T follicular helper cell (primary cell): ENCODE data around the gene DISC1.
"Not testable (repeated sequence)": the region's sequence is repeated elsewhere in the genome, so short reads cannot be mapped to it uniquely, and the experiment has no call there.

Experiments used
- DNase-seq: peaks from one replicate; pipeline ENCODE4 v3.0.0-alpha.2; 2020; ENCODE audit warnings: low read depth

DISC1 gene

DNA sequence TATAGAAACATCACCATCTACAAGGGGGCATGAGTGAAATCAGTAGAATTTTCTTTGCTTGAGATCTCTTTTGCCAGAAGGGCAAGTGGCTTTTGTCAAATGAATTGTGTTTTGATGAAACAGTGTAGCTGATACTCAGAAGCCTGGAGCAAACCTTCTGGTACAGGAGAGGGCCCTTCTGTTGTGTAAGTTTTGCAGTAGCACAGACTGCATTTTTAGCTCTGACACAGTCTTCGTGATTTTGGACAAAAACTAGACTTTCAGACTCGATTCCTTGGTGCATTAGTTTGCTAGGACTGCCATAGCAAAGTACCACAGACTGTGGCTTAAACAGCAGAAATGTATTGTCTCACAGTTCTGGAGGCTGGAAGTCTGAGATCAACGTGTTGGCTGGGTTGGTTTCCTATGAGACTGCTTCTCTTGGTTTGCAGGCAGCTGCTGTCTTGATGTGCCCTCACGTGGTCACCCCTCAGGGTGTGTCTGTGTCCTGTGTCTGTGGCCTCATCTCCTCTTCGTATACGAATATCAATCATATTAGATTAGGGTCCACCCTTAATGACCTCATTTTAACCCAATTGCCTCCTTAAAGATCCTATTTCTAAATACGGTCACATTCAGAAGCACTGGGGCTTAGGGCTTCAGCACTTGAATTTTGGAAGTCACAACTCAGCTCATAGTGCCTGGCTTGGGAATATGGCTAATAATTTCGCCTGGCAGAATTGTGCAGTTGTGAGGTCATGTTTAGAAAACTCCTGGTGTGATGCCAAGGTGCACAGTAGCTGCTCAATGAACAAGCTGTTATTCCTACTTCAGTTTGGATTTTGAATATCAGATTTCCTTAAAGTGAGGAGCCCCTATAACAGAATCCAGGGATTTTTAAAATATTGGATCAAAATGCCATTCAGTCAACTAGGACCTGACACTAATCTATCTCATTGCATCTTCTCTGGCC, 21.2 kb upstream of the DISC1 start:
- DNase-seq, result no peak

DNA sequence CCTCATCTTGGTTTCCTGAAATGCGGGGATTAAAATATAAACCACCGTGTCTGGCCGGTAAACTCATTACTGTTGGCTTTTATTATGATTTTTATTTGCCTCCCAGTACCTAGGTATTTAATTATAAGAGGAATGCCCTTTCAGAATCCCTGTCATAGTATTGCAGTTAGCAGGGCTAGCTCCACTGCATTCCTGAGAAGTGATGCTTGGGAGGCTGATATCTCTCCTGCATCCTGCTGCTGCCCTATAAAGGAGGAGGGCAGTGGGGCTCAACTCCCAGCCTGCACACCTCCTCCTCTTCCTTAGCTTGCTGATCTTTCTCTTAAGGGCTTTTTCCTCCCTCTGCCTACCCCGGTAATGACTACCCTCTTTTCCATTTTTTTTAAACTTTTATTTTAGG, 19.9 kb upstream of the DISC1 start:
- DNase-seq, result no peak

DNA sequence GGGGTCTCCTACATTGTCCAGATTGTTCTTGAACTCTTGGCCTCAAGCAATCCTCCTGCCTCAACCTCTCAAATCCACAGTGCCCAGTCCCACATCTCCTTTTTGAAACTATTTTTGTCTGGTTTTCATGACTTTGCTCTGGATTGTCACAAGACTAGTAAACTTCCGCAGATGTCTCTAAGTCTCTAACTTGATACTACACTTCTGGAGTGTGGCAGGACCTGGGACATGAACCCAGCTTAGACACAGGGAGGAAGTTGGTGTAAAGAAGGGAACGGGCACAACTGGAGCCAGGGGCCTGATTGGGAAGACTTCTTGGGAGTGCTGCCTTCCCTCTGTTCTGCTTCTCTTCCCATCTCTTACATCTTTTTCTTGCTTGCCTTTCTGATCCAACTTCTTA, 16.2 kb upstream of the DISC1 start:
- DNase-seq, result no peak

DNA sequence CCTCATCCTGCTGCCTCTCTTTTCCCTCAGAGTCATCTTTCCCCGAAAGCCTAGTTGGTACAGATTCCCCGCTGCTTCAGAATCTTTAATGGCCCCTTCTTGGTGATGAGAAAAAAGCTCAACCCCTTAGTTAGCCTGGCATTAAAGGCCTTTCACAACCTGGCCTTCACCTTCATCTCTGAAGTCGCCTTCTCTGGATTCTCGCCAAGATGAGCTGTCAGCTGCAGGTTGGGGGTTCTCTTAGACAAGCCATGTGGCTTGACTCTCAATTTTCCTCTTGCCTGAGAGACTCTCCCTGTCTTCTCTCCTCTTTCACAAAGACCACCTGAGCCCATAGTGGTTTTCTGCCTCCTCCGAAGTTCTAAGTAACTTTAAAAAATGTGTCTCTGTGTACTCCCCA, 15.5 kb upstream of the DISC1 start:
- no peak for DNase-seq

DNA sequence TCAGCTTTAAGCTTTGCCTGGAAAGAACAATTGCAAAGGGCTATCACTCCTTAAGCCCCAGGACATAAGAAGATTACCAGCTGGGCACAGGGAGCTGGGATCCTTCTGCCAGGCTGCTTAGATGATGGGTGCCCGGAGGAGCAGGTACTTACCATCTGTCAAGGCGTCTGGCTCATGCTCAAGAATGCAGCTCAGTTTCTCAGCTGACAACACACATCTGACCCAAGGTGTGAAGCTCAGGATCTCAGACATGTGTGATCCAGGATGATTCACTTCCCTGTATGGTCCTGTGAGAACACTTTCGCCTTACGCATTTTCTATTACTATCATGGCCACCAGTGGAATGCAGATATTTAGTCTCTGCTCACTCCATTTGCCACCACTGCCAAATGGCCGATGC, 14.7 kb upstream of the DISC1 start:
- DNase-seq, result no peak

DNA sequence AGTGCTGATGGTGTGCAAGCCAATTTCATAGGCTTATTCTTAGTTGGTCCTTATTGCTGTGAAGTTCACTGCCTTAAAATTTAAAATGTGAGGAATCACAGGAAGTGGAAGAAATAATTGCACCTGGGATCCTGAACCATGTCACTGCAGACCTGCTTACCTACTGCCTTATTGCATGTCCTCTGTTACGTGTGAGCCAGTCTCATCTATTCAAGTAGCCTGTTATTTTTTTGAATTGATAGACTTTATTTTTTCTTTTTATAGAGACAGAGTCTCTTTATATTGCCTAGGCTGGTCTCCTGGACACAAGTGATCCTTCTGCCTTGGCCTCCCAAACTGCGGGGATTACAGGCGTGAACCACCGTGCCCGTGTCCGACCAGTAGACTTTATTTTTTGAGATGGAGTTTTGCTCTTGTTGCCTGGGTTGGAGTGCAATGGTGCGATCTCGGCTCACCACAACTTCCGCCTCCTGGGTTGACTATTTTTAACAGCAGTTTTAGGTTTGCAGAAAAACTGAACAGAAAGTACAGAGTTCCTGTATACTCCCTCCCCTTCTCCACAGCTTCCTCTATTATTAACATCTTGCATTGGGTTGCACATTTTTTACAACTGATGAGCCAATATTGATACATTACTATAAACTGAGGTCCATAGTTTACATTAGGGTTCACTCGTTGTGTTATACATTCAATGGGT, 14.0 kb upstream of the DISC1 start:
- DNase-seq, result no peak

DNA sequence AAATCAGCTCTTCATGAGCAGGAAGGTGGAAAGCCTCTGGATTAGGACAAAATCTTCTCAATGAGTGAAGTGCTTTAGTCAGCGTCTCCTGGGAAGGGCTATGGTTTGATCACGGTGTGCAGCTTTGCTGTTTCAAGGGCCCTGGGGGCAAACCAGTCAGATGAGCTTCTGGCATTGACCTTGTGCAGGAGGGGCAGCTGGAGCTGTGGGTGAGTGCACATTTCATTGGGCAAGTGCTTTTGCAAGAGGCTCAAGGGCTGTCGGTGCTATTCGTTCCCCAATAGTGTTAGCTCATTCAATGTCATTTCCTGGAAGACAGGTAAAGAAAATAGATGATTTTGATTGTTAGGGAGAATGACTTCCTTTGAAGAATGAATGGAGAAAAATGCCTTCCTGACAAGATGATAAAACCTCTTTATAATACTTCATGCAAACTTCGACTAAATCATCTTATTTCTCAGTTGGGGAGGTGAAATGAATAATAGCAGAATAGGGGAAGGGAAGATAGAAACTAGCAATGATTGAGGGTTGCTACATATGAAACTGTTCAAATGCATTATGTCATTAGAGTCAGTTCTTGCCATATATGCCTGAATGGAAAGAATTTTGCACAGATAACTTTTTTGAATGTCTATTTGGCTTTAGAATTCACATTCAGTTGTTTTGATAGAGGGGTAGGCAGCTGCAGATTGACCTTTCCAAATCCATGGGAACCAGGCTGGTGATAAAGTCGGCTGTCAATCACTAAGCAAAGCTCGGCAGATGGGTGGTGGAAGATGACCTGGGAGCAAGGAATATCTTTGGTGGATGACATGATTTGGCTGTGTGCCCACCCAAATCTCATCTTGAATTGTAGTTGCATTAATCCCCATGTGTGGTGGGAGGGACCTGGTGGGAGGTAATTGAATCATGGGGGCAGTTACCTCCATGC, 12.9 kb upstream of the DISC1 start:
- no peak for DNase-seq

DNA sequence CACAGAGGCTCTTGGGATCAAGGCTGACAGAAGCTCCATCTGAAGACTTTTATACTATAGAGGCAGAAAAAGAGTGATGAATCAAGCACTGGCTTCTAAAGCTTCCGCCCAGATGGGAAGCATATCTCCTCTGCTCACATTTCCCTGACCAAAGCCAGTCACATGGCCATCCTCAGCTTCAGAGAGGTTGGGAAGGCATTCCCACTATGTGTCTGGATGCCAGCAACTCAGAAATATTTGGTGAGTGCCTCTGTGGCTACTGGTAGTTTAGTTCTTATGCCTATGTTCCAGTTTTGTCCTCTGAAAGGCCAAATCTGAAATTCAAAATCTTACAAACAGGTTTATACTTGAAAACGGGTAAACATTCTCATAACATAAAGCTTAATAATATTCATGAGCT, 9.9 kb upstream of the DISC1 start:
- DNase-seq, result no peak

DNA sequence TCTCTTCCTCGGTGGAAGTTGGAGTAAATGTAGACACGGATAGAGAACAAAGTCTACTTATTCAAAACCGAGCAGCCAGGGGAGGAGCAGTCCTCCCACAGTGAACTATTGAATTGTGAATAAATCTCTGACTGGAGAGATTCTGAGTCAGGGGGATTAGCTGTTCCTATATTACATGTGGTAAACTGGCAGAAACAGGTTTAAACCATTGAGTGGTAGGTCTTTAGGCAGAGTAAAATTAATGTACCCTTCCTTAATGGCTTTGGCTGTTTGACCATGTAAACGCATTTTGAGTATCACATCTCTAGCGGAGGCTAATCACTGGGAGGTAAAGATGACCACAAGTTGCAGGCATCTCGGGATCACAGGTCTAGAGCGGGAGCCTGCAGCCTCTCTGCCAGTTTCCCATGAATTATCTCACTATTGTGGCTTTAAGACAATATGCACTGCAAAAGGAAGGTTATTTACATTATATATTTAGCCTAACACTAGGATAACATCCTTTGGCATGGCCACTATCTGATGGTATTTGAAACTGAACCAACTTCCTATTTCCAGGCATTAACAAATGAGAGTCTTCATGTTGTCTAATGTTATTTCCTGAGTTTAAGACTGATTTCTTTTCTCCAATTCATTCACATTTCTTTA, 7.9 kb upstream of the DISC1 start:
- DNase-seq, result no peak

DNA sequence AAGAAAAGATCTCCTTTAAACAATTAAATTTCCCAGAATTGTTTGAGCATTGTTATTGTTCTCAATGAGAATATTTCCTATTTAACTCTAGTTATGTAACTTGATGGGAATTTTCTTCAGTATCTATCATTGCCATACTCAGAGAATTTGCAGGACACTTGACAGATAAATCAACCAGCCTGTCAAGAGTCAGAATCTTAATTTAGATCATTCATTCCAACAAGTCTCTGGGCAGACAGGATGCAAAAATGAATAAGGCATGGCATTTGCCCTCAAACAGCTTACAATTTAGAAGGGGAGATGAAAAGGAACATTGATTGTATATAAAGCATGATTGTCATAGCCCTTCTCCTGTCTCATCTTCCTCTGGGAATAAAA, 7.3 kb upstream of the DISC1 start:
- no peak for DNase-seq

DNA sequence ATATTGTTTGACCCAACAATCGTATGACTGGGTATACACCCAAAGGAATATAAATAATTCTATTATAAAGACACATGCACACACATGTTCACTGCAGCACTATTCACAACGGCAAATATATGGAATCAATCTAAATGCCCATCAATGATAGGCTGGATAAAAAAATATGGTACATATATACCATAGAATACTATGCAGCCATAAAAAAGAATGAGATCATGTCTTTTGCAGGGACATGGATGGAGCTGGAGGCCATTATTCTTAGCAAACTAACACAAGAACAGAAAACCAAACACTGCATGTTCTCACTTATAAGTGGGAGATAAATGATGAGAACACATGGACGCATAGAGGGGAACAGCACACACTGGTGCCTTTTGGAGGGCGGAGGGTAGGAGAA, 1.5 kb upstream of the DISC1 start:
- not testable (repeated sequence) for DNase-seq

DNA sequence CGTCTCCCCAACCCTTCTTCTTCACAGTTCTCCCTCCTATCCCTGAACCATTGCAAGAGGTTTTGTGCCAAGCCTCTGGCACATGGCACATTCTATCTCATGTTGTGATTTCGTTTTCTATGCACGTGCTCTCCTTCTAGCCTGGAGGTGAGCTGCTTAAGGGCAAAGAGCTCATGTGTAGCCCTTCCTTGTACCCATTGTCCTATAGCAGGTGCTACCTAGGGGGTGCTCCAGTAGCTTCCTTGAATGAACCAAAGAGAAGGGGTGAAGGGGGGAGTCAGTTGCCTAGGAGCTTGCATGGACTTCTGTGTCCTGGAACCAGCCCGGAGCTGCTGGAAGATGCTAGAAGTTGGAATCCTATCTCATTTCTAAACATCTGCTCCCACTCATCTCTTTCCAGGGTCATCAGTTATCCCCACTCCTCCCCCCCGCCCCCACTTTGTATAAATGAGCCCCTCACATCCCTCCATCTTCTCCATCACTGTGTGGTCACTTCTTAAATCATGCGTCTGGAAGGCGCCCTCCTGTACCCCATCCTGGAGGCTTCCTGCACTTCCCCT, 535 bp upstream of the DISC1 start:
- no peak for DNase-seq

DNA sequence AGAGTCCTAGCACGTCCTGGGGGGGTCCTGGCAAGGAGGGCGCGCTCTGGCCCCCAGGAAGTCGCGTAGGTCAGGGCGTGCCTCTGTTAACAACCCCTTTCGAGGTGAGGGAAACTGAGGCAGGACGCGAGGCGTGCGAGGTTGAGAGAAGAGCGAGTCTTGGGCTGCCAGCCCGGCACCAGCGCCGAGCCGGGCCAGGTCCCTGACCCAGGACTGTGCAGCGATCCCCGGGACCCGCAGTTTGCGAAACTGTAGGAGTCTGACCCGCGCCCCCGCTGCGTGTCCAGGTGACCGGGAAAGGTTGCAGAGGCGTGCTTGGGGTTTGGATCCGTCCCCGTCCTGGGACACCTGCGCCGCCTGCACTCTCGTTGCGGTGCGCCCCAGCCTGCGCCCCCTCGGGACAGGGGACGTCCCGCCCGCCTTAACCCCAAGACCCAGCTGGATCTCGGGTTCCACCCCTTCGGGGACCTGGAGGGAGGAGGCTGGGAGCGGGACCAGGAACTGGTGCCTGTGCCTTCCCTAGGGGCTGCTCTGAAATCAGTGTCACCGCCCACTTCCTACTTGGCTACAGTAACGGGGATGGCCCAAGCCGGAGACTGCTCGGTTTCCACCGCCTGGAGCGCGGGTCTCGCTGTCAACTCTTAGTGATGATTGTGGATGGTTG, 493 bp downstream of the DISC1 start:
- peak; percentile 24 for DNase-seq

DNA sequence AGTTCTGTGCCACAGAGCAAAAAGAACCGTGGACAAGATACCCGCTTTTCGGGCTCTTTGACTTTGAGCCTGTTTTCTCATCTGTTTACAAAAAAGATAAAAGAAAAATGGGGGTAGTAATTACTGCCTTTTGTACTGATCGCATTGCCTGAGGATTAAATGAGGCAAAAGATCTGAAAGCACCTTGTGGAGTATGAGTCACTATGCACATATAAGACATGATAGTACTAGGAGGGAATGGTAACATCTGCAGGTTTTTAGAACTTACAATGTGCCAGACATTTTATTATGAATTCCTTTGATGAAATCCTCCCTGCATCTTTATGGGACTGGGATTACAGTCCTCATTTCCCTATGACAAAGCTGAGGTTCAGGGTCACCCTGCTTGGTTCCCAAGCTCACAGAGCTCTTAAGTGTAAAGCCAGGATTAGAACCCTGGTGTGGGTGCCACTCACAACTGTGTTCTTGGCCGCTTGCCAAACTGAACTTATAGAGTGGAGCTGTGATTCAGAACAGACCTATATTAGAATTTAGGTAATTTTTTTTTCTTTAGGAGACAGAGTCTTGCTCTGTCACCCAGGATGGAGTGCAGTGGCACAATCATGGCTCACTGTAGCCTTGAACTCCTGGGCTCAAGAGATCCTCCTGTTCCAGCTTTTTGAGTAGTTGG, 1.8 kb downstream of the DISC1 start:
- DNase-seq, result no peak

DNA sequence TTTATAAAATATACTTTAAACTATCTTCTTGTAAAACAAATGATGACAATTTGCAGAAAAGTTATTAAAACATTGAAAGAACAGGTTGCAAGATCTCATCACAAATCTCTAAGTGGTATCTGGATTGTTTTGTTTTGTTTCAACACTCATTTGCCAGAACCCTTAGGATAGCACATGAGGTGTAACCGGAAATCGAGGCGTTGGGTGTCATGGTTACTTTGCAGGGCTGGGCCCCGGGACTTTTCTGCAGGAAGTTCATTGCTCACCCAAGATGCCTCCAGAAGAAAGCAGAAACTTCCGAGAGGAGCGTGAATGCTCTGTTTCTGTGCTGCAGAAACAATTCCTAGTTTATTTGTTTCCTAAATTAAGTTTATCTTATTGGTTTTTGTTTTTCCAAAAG, 2.5 kb downstream of the DISC1 start:
- no peak for DNase-seq

DNA sequence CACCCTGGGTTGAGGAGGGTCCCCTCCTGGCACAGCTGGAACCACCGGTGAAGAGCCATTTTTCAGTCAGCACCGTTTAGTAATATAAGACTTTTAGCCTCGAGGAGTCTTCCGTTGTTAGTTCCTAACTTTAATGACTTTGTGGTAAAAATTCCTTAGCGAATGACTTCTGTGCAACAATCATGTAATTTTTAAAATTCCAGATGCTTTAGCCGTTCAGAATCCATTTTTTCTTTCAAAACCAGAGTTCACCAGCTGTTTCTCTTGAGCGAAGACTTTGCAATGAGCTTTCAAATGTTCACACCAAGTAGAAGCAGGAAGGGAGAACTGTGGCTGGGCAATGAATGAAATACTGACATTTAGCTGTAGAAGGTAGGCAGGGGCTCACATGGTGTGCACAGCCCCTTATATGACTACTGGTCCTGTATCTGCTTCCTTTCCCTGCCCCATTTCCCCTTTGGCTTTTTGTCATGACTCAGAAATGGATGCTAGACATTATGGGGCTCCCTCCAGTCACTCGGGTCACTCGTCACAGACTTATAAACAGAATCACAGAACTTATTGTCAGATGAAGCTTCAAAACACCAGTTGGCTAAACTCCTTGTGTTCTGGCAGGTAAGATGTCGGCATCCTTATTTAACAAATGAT, 4.1 kb downstream of the DISC1 start:
- no peak for DNase-seq

DNA sequence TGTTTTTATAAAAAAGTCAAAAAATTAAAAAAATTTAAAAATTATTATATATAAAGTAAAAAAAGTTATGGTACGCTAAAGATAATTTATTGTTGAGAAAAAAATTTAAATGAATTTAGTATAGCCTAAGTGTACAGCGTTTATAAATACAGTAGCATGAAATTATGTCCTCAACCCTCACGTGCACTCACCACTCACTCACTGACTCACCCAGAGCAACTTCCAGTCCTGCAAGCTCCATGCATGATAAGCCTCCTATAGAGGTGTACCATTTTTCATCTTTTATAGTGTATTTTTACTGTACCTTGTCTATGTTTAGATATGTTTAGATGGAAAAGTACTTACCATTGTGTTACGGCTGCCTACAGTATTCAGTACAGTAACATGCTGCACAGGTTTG, 5.1 kb downstream of the DISC1 start:
- DNase-seq, result no peak

DNA sequence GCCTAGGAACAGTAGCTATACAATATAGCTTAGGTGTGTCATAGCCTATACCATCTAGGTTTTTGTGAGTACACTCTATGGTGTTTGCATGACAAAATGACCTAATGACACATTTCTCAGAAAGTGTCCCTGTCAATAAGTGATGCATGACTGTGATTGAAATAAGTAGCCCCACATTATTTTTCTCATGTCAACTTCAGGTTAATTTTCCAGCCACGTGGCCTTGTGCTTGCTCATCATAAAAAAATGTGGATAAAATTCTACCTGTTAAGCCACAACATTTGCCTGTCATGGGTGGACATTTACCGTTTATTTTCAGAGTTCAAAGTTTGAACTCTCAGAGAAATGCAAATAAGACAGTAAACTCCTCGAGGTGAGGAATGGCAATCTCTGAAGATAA, 5.5 kb downstream of the DISC1 start:
- DNase-seq, result no peak

DNA sequence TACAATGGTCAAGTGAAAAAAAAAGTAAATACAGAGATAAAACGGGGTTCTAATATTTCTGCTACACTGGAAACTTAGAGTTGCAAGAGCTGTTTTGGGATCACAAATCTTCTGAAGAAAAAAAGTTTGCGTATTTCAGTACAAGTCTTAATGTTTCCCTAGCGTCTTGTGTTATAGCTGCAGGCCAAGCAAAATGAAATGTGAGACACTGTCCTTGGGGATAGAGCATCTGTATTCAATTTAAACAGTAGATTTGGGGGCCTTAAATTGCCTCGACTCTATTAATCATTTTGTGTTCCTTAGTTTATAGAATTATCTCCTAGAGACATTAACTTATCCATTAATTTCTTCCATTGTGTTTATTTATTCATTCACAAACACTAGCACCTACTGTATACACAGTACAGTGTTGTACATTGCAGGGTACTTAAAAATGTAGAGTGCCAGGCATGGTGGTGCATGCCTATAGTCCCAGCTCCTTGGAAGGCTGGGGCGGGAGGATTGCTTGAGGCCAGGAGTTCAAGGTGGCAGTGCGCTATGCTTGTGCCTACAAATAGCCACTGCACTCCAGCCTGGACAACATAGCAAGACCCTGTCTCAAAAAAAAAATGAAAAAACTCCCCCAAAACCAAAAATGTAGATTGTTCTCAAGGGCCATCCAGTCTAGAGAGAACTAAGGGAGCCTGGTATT, 7.9 kb downstream of the DISC1 start:
- DNase-seq, result no peak
